HL-60/S4 treated with phorbol 12-myristate 13-acetate at 8.2 ng/mL for 4 days and 3 days (cell line): ENCODE measurements around the gene SHROOM3.

Experiments
- in situ Hi-C: fragments of 300-500 bp; cut with MboI; formaldehyde crosslinking; loops from 2 replicates; pipeline ENCODE4 v1.15.0; 2022; ENCODE audit warnings: low sequenced_read_pairs

The SHROOM3 gene

GRCh38 chr4:76489686-76490161 is 54.7 kb downstream of the SHROOM3 start:
- in situ Hi-C loops: no loop called here

- in situ Hi-C loops: no loop called here
Observed at GRCh38 chr4:76492055-76492454, 57.0 kb downstream of the SHROOM3 start.

- in situ Hi-C loops: no loop called here
Observed at GRCh38 chr4:76494243-76494642, 59.2 kb downstream of the SHROOM3 start.

- in situ Hi-C loops: no loop called here
Observed at GRCh38 chr4:76494871-76495590, 60.0 kb downstream of the SHROOM3 start.

GRCh38 chr4:76498550-76498949 is 63.5 kb downstream of the SHROOM3 start:
- in situ Hi-C loops: no loop called here

- in situ Hi-C loops: no loop called here
Observed at GRCh38 chr4:76499461-76499860, 64.4 kb downstream of the SHROOM3 start.

- in situ Hi-C loops: no loop called here
Observed at GRCh38 chr4:76502886-76503285, 67.9 kb downstream of the SHROOM3 start.

GRCh38 chr4:76504613-76505465 is 69.8 kb downstream of the SHROOM3 start:
- in situ Hi-C loops: no loop called here

GRCh38 chr4:76511947-76512346 is 76.9 kb downstream of the SHROOM3 start:
- in situ Hi-C loops: no loop called here

- in situ Hi-C loops: no loop called here
Observed at GRCh38 chr4:76513482-76513881, 78.5 kb downstream of the SHROOM3 start.

GRCh38 chr4:76514087-76514486 is 79.1 kb downstream of the SHROOM3 start:
- in situ Hi-C loops: no loop called here

GRCh38 chr4:76515975-76516843 is 81.2 kb downstream of the SHROOM3 start:
- in situ Hi-C loops: no loop called here

- in situ Hi-C loops: no loop called here
Observed at GRCh38 chr4:76518241-76518640, 83.2 kb downstream of the SHROOM3 start.

GRCh38 chr4:76523593-76523992 is 88.6 kb downstream of the SHROOM3 start:
- in situ Hi-C loops: no loop called here

GRCh38 chr4:76525751-76526150 is 90.7 kb downstream of the SHROOM3 start:
- in situ Hi-C loops: no loop called here

GRCh38 chr4:76526585-76526990 is 91.6 kb downstream of the SHROOM3 start:
- in situ Hi-C loops: no loop called here

GRCh38 chr4:76527666-76528065 is 92.6 kb downstream of the SHROOM3 start:
- in situ Hi-C loops: no loop called here

- in situ Hi-C loops: no loop called here
Observed at GRCh38 chr4:76531597-76531996, 96.6 kb downstream of the SHROOM3 start.

GRCh38 chr4:76532805-76533204 is 97.8 kb downstream of the SHROOM3 start:
- in situ Hi-C loops: no loop called here

- in situ Hi-C loops: no loop called here
Observed at GRCh38 chr4:76533314-76533713, 98.3 kb downstream of the SHROOM3 start.
